ENCODE results near the gene MTURN.

GRCh38 chr7:30176463-30177109 lies 41.8 kb downstream of the MTURN start:
- TF ChIP-seq CTCF (IDR thresholded peaks at IDR 0.05) (no peak), POLR2A (IDR thresholded peaks at IDR 0.05) (no peak)

Measured in right lobe of liver (tissue), 4 donors.